Karpas-422 (cell line): ENCODE data around the gene ASTN2. TPM values are rescaled to one million over a fixed set of nuclear protein-coding genes. Genes with fewer than 3 reads are reported as not detected.

ENCODE experiments used
- DNase-seq: peaks from one replicate; pipeline ENCODE4 v3.0.0-alpha.2; 2015
- H2AFZ ChIP-seq: fragments of 200-600 bp; sonication (generic); 2 replicates; pipeline ENCODE4 v1.6.1; 2014; ENCODE audit warnings: antibody characterized with exemption, low read length, mixed read lengths
- H3K27ac ChIP-seq: fragments of 200-600 bp; sonication (generic); 2 replicates; pipeline ENCODE4 v1.5.1; 2014; ENCODE audit warnings: mild to moderate bottlenecking, low read length, moderate library complexity
- H3K27me3 ChIP-seq: fragments of 200-600 bp; sonication (generic); 2 replicates; pipeline ENCODE4 v1.6.1; 2014; ENCODE audit warnings: low read length, mixed read lengths
- H3K36me3 ChIP-seq: fragments of 200-600 bp; sonication (generic); 2 replicates; pipeline ENCODE4 v1.6.1; 2014; ENCODE audit warnings: low read length, mixed read lengths; ENCODE audit not compliant: insufficient read depth
- H3K4me1 ChIP-seq: fragments of 200-600 bp; sonication (generic); 2 replicates; pipeline ENCODE4 v1.6.1; 2014; ENCODE audit warnings: mild to moderate bottlenecking, low read length, mixed read lengths
- H3K4me2 ChIP-seq: fragments of 200-600 bp; sonication (generic); 2 replicates; pipeline ENCODE4 v1.6.1; 2014; ENCODE audit warnings: low read length, low read depth, mild to moderate bottlenecking; ENCODE audit not compliant: poor library complexity, severe bottlenecking
- H3K4me3 ChIP-seq: fragments of 200-600 bp; sonication (generic); 2 replicates; pipeline ENCODE4 v1.5.1; 2014; ENCODE audit warnings: mild to moderate bottlenecking, antibody characterized with exemption, low read length, mixed read lengths
- H3K79me2 ChIP-seq: fragments of 200-600 bp; sonication (generic); 2 replicates; pipeline ENCODE4 v1.6.1; 2014; ENCODE audit warnings: mild to moderate bottlenecking, low read length, mixed read lengths
- H3K9ac ChIP-seq: fragments of 200-600 bp; sonication (generic); 2 replicates; pipeline ENCODE4 v1.6.0; 2014; ENCODE audit warnings: low read length
- H3K9me2 ChIP-seq: fragments of 200-600 bp; sonication (generic), shearing (Covaris generic); replicated peaks from 2 replicates; pipeline ENCODE4 v1.6.0; 2014; ENCODE audit warnings: mild to moderate bottlenecking, low read length, moderate library complexity; ENCODE audit not compliant: insufficient read depth
- H3K9me3 ChIP-seq: fragments of 300-700, 200-600 bp; sonication (generic); 2 replicates; pipeline ENCODE4 v1.6.1; 2014; ENCODE audit warnings: low read length, mixed read lengths
- H4K20me1 ChIP-seq: fragments of 200-600 bp; sonication (generic); 2 replicates; pipeline ENCODE4 v1.6.1; 2014; ENCODE audit warnings: mild to moderate bottlenecking, antibody characterized with exemption, low read length, low read depth; ENCODE audit not compliant: insufficient read depth
- total RNA-seq: library from RNA; depleted of rRNA; stranded (reverse); fragments of >200 nt; shearing (Covaris generic); gene quantifications from 2 replicates; pipeline ENCODE4 v1.2.3, GENCODE V29; 2014; ENCODE audit warnings: low replicate concordance

Gene ASTN2
- total RNA-seq, 1 experiment from 2014 or later: 5.3 TPM

GRCh38 chr9:116942593-116943061 lies 472.2 kb downstream of the ASTN2 start:
- Histone ChIP-seq H2AFZ (no peak overlapping the region), H3K4me2 (peak overlapping the region; percentile 71), H3K4me1 (peaks cover 50% of the 10 kb centered on the region), H3K9me2 (no peaks in the 10 kb centered on the region), H3K27ac (peak overlapping the region; percentile 77), H3K36me3 (no peaks in the 10 kb centered on the region), H4K20me1 (no peaks in the 10 kb centered on the region), H3K9ac (no peak overlapping the region), H3K4me3 (0 out of 2 replicates have a peak overlapping the region, but pooled peaks have one; percentile 37), H3K79me2 (no peaks in the 10 kb centered on the region), H3K27me3 (no peaks in the 10 kb centered on the region), H3K9me3 (no peaks in the 10 kb centered on the region)
- DNase-seq: no peak

- Histone ChIP-seq H4K20me1 (no peaks in the 10 kb centered on the region), H3K27ac (no peak overlapping the region), H3K27me3 (no peaks in the 10 kb centered on the region), H3K4me3 (no peak overlapping the region), H3K36me3 (no peaks in the 10 kb centered on the region), H3K9ac (no peak overlapping the region), H3K4me2 (no peak overlapping the region), H2AFZ (no peak overlapping the region), H3K79me2 (no peaks in the 10 kb centered on the region), H3K9me3 (no peaks in the 10 kb centered on the region), H3K4me1 (peaks cover 45% of the 10 kb centered on the region), H3K9me2 (no peaks in the 10 kb centered on the region)
- no peak for DNase-seq
Measured at GRCh38 chr9:116941266-116941665, 473.6 kb downstream of the ASTN2 start.

- no peak for DNase-seq
- Histone ChIP-seq H3K9me2 (no peaks in the 10 kb centered on the region), H3K27me3 (no peaks in the 10 kb centered on the region), H3K9me3 (no peaks in the 10 kb centered on the region), H3K79me2 (no peaks in the 10 kb centered on the region), H3K27ac (no peak overlapping the region), H2AFZ (no peak overlapping the region), H3K36me3 (peaks cover under 1% of the 10 kb centered on the region; the same call in 1 of the 2 replicates), H3K9ac (no peak overlapping the region), H3K4me1 (peaks cover 39% of the 10 kb centered on the region), H3K4me3 (no peak overlapping the region), H3K4me2 (no peak overlapping the region), H4K20me1 (no peaks in the 10 kb centered on the region)
Measured at GRCh38 chr9:116940614-116941215, 474.1 kb downstream of the ASTN2 start.

- Histone ChIP-seq H3K4me3 (no peak overlapping the region), H3K9me3 (no peaks in the 10 kb centered on the region), H3K36me3 (peaks cover 8% of the 10 kb centered on the region; the same call in 1 of the 2 replicates), H3K4me2 (no peak overlapping the region), H3K27ac (no peak overlapping the region), H3K27me3 (no peaks in the 10 kb centered on the region), H3K79me2 (no peaks in the 10 kb centered on the region), H3K4me1 (peaks cover 28% of the 10 kb centered on the region), H3K9me2 (no peaks in the 10 kb centered on the region; the same call in 1 of the 2 replicates), H4K20me1 (no peaks in the 10 kb centered on the region), H2AFZ (no peak overlapping the region), H3K9ac (no peak overlapping the region)
- peak; percentile 53 for DNase-seq
Measured at GRCh38 chr9:116939614-116940013, 475.2 kb downstream of the ASTN2 start.

- no peaks in the 10 kb centered on the region for H3K27me3 ChIP-seq
- no peak overlapping the region for H3K4me3 ChIP-seq
- H3K4me2 ChIP-seq: no peak overlapping the region
- H3K27ac ChIP-seq: no peak overlapping the region
- H3K9ac ChIP-seq: no peak overlapping the region
- H3K36me3 ChIP-seq: peaks cover 10% of the 10 kb centered on the region; the same call in 1 of the 2 replicates
- H2AFZ ChIP-seq: no peak overlapping the region
- no peaks in the 10 kb centered on the region for H3K9me3 ChIP-seq
- no peaks in the 10 kb centered on the region for H4K20me1 ChIP-seq
- H3K4me1 ChIP-seq: peaks cover 23% of the 10 kb centered on the region
- no peak for DNase-seq
- H3K9me2 ChIP-seq: no peaks in the 10 kb centered on the region; the same call in 1 of the 2 replicates
- no peaks in the 10 kb centered on the region for H3K79me2 ChIP-seq
Measured at GRCh38 chr9:116939161-116939560, 475.7 kb downstream of the ASTN2 start.

GRCh38 chr9:116937361-116937760 lies 477.5 kb downstream of the ASTN2 start:
- no peaks in the 10 kb centered on the region for H4K20me1 ChIP-seq
- H3K9me3 ChIP-seq: no peaks in the 10 kb centered on the region
- peaks cover 5% of the 10 kb centered on the region for H3K4me1 ChIP-seq
- no peak overlapping the region for H2AFZ ChIP-seq
- H3K36me3 ChIP-seq: peaks cover 13% of the 10 kb centered on the region; the same call in 1 of the 2 replicates
- H3K27ac ChIP-seq: no peak overlapping the region
- no peaks in the 10 kb centered on the region; the same call in 1 of the 2 replicates for H3K9me2 ChIP-seq
- no peak overlapping the region for H3K9ac ChIP-seq
- no peak for DNase-seq
- H3K4me2 ChIP-seq: no peak overlapping the region
- H3K27me3 ChIP-seq: no peaks in the 10 kb centered on the region
- no peaks in the 10 kb centered on the region for H3K79me2 ChIP-seq
- H3K4me3 ChIP-seq: no peak overlapping the region

GRCh38 chr9:116935149-116935897 lies 479.5 kb downstream of the ASTN2 start:
- Histone ChIP-seq H3K4me2 (no peak overlapping the region), H3K9ac (no peak overlapping the region), H3K79me2 (0 out of 2 replicates have a peak, but pooled peaks cover 11% of the 10 kb centered on the region), H3K27me3 (no peaks in the 10 kb centered on the region), H2AFZ (no peak overlapping the region), H3K36me3 (peaks cover 13% of the 10 kb centered on the region), H3K27ac (no peak overlapping the region), H3K4me3 (no peak overlapping the region), H4K20me1 (0 out of 2 replicates have a peak, but pooled peaks cover 3% of the 10 kb centered on the region), H3K9me2 (no peaks in the 10 kb centered on the region; the same call in 1 of the 2 replicates), H3K4me1 (no peaks in the 10 kb centered on the region; the same call in 1 of the 2 replicates), H3K9me3 (no peaks in the 10 kb centered on the region)
- no peak for DNase-seq

- DNase-seq: no peak
- no peak overlapping the region for H2AFZ ChIP-seq
- no peak overlapping the region for H3K27ac ChIP-seq
- H3K9me2 ChIP-seq: no peaks in the 10 kb centered on the region; the same call in 1 of the 2 replicates
- 0 out of 2 replicates have a peak, but pooled peaks cover 3% of the 10 kb centered on the region for H4K20me1 ChIP-seq
- H3K4me2 ChIP-seq: no peak overlapping the region
- H3K27me3 ChIP-seq: no peaks in the 10 kb centered on the region
- H3K9me3 ChIP-seq: no peaks in the 10 kb centered on the region
- H3K9ac ChIP-seq: no peak overlapping the region
- H3K4me1 ChIP-seq: no peaks in the 10 kb centered on the region
- H3K36me3 ChIP-seq: peaks cover 13% of the 10 kb centered on the region
- H3K4me3 ChIP-seq: no peak overlapping the region
- peaks cover 14% of the 10 kb centered on the region; the same call in 1 of the 2 replicates for H3K79me2 ChIP-seq
Measured at GRCh38 chr9:116934131-116934530, 480.7 kb downstream of the ASTN2 start.
